Smooth muscle cell (in vitro differentiated cells): ENCODE data around the gene KCNMB4. TPM values are rescaled to one million over a fixed set of nuclear protein-coding genes. Genes with fewer than 3 reads are reported as not detected.

ENCODE experiments used
- DNase-seq: peaks from one replicate; lab custom pipeline; 2025; ENCODE audit not compliant: unreplicated experiment; lab: John Stamatoyannopoulos, UW
- H2AFZ ChIP-seq: fragments of 200-600 bp; sonication (generic); 2 replicates; pipeline ENCODE4 v1.6.0; 2016; ENCODE audit warnings: antibody characterized with exemption, low read depth, mild to moderate bottlenecking
- H3F3A ChIP-seq: fragments of 200-600 bp; sonication (generic); 2 replicates; pipeline ENCODE4 v1.6.0; 2017; ENCODE audit warnings: antibody characterized with exemption, low read depth
- H3K27ac ChIP-seq: fragments of 200-600 bp; sonication (generic); 2 replicates; pipeline ENCODE4 v1.5.1; 2016; ENCODE audit warnings: low read depth, mild to moderate bottlenecking
- H3K27me3 ChIP-seq: fragments of 200-600 bp; sonication (generic); 2 replicates; pipeline ENCODE4 v1.6.1; 2016; ENCODE audit warnings: low read depth, mild to moderate bottlenecking
- H3K36me3 ChIP-seq: fragments of 200-600 bp; sonication (generic); 2 replicates; pipeline ENCODE4 v1.5.1; 2016; ENCODE audit warnings: low read depth
- H3K4me1 ChIP-seq: fragments of 200-600 bp; sonication (generic); 2 replicates; pipeline ENCODE4 v1.5.1; 2016; ENCODE audit warnings: low read depth
- H3K4me2 ChIP-seq: fragments of 200-600 bp; sonication (generic); 2 replicates; pipeline ENCODE4 v1.6.0; 2016; ENCODE audit warnings: mild to moderate bottlenecking
- H3K4me3 ChIP-seq: fragments of 200-600 bp; sonication (generic); 2 replicates; pipeline ENCODE4 v1.5.1; 2016; ENCODE audit warnings: mild to moderate bottlenecking
- H3K79me2 ChIP-seq: fragments of 200-600 bp; sonication (generic); 2 replicates; pipeline ENCODE4 v1.6.0; 2016; ENCODE audit warnings: low read depth, mild to moderate bottlenecking
- H3K9ac ChIP-seq: fragments of 200-600 bp; sonication (generic); 2 replicates; pipeline ENCODE4 v1.6.0; 2016; ENCODE audit warnings: low read depth
- H3K9me3 ChIP-seq: fragments of 200-600 bp; sonication (generic); replicated peaks from 2 replicates; pipeline ENCODE4 v1.5.1; 2016; ENCODE audit warnings: low read depth
- H4K20me1 ChIP-seq: fragments of 200-600 bp; sonication (generic); 2 replicates; pipeline ENCODE4 v1.6.0; 2016; ENCODE audit warnings: low read depth
- WGBS: methylation state at CpG from one replicate; pipeline ENCODE4 v1.1.7; 2016; ENCODE audit warnings: low lambda C conversion rate; 5-methylcytosine and 5-hydroxymethylcytosine counted together
- polyA plus RNA-seq: library from polyadenylated mRNA; unstranded; fragments of >200 nt; fragmentation: Nextera tagmentation; extraction: Ambion mirVana; gene quantifications from 2 replicates; pipeline ENCODE4 v1.2.1, GENCODE V29; 2016
- total RNA-seq: library from RNA; depleted of rRNA; stranded (reverse); fragments of >200 nt; gene quantifications from 2 replicates; pipeline ENCODE4 v1.2.3, GENCODE V29; 2014
- TF ChIP-seq, protein P1 (sequence below): fragments of 200-600 bp; sonication (generic); IDR thresholded peaks from 2 replicates; pipeline ENCODE4 v1.5.1; 2017; ENCODE audit warnings: borderline replicate concordance, mild to moderate bottlenecking, antibody characterized with exemption; ENCODE audit not compliant: insufficient read depth, poor library complexity, severe bottlenecking

The KCNMB4 gene
- total and polyA plus RNA-seq, 2 experiments from 2014 or later: 8.5 to 8.9 TPM

GRCh38 chr12:70467476-70467875 lies 101.4 kb downstream of the KCNMB4 start:
- Histone ChIP-seq H4K20me1 (no peaks in the 10 kb centered on the region), H3K27ac (no peak overlapping the region), H3K4me2 (no peak overlapping the region), H3K4me1 (no peaks in the 10 kb centered on the region), H2AFZ (no peak overlapping the region), H3K9ac (no peak overlapping the region), H3F3A (no peaks in the 10 kb centered on the region), H3K36me3 (no peaks in the 10 kb centered on the region), H3K27me3 (no peaks in the 10 kb centered on the region), H3K4me3 (no peak overlapping the region), H3K79me2 (no peaks in the 10 kb centered on the region), H3K9me3 (no peaks in the 10 kb centered on the region)
- TF ChIP-seq, protein P1, sequence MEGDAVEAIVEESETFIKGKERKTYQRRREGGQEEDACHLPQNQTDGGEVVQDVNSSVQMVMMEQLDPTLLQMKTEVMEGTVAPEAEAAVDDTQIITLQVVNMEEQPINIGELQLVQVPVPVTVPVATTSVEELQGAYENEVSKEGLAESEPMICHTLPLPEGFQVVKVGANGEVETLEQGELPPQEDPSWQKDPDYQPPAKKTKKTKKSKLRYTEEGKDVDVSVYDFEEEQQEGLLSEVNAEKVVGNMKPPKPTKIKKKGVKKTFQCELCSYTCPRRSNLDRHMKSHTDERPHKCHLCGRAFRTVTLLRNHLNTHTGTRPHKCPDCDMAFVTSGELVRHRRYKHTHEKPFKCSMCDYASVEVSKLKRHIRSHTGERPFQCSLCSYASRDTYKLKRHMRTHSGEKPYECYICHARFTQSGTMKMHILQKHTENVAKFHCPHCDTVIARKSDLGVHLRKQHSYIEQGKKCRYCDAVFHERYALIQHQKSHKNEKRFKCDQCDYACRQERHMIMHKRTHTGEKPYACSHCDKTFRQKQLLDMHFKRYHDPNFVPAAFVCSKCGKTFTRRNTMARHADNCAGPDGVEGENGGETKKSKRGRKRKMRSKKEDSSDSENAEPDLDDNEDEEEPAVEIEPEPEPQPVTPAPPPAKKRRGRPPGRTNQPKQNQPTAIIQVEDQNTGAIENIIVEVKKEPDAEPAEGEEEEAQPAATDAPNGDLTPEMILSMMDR: no peak
- DNase-seq: no peak
- 83% methylated on average over 2 of the region's 2 CpGs for WGBS

DNA sequence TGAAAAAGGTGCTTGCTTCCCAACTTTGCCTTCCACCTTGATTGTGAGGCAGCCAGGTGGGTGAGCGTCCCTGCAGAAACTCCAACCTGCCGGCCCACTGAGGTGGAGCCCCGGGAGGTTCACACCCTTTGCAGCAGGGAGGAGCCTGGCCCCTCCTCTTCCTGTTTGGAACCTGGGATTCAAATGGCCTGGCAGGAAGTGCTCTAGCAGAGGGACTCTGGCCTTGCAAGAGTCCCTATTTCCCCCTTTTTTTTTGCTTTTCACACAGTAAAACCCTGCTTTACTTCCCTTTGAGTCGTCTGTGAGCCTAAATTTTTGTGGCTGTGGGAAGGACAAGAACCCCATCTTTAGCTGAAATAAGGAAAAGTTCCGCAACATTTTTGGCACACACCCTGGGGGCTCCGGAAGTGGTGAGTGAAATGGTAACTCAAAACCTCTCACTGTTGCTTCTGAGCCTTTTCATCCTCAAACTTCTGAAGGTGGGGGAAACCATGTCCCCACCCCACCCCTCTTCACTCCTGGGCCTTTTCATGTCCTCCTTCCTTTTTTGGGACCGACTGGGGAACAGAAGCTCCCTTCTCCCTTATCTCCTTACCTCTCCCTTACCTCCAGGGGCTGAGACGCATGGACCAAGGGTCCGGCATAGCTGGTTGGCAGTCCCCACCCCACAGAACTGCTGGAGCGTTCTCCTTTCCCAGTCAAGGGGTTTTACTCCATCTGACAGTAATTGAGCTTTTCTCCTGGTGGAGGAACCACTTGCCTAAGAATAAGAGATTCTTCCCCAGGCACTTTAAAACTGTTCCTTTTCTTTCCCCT lies 102.0 kb downstream of the KCNMB4 start:
- H3K27me3 ChIP-seq: no peaks in the 10 kb centered on the region
- H3K27ac ChIP-seq: no peak overlapping the region
- H3K4me3 ChIP-seq: no peak overlapping the region
- TF ChIP-seq, protein P1: no peak
- H3K9ac ChIP-seq: no peak overlapping the region
- H4K20me1 ChIP-seq: no peaks in the 10 kb centered on the region
- H3K9me3 ChIP-seq: no peaks in the 10 kb centered on the region
- H2AFZ ChIP-seq: no peak overlapping the region
- no peaks in the 10 kb centered on the region for H3F3A ChIP-seq
- WGBS: 93% methylated on average over 10 of the region's 10 CpGs
- no peak overlapping the region for H3K4me2 ChIP-seq
- no peaks in the 10 kb centered on the region for H3K4me1 ChIP-seq
- no peaks in the 10 kb centered on the region for H3K79me2 ChIP-seq
- DNase-seq: no peak
- no peaks in the 10 kb centered on the region for H3K36me3 ChIP-seq

GRCh38 chr12:70468741-70469140 lies 102.7 kb downstream of the KCNMB4 start:
- Histone ChIP-seq H3K9ac (no peak overlapping the region), H3K4me1 (no peaks in the 10 kb centered on the region), H3K4me3 (no peak overlapping the region), H3K36me3 (no peaks in the 10 kb centered on the region), H4K20me1 (no peaks in the 10 kb centered on the region), H3K79me2 (no peaks in the 10 kb centered on the region), H3K4me2 (no peak overlapping the region), H3F3A (no peaks in the 10 kb centered on the region), H3K9me3 (no peaks in the 10 kb centered on the region), H3K27me3 (no peaks in the 10 kb centered on the region), H2AFZ (no peak overlapping the region), H3K27ac (no peak overlapping the region)
- DNase-seq: no peak
- WGBS: 86% methylated on average over 3 of the region's 3 CpGs
- TF ChIP-seq, protein P1: no peak
